GM23248 (cell line): ENCODE data around the gene RSPH10B2. TPM values are rescaled to one million over a fixed set of nuclear protein-coding genes. Genes with fewer than 3 reads are reported as not detected.
A peak's percentile ranks its signal among the peaks of the same experiment; 100 is the strongest.
"Not testable (repeated sequence)": the region's sequence is repeated elsewhere in the genome, so short reads cannot be mapped to it uniquely, and the experiment has no call there.

ENCODE experiments used
- DNase-seq: peaks from one replicate; pipeline ENCODE4 v3.0.0-alpha.2; 2015
- H2AFZ ChIP-seq: fragments of 200-600 bp; sonication (generic); 2 replicates; pipeline ENCODE4 v1.6.1; 2016; ENCODE audit warnings: antibody characterized with exemption
- H3F3A ChIP-seq: fragments of 200-600 bp; sonication (generic); 2 replicates; pipeline ENCODE4 v1.6.1; 2016; ENCODE audit warnings: mild to moderate bottlenecking, antibody characterized with exemption, mixed run types; ENCODE audit not compliant: insufficient read depth
- H3K27ac ChIP-seq: fragments of 200-600 bp; sonication (generic); 2 replicates; pipeline ENCODE4 v1.5.1; 2016; ENCODE audit warnings: mild to moderate bottlenecking
- H3K27me3 ChIP-seq: fragments of 200-600 bp; sonication (generic); replicated peaks from 2 replicates; pipeline ENCODE4 v1.6.1; 2016; ENCODE audit warnings: mild to moderate bottlenecking; ENCODE audit not compliant: insufficient read depth
- H3K36me3 ChIP-seq: fragments of 200-600 bp; sonication (generic); 2 replicates; pipeline ENCODE4 v1.6.1; 2016; ENCODE audit warnings: low read depth, mild to moderate bottlenecking
- H3K4me1 ChIP-seq: fragments of 200-600 bp; sonication (generic); 2 replicates; pipeline ENCODE4 v1.6.1; 2016; ENCODE audit warnings: mild to moderate bottlenecking; ENCODE audit not compliant: insufficient read depth
- H3K4me2 ChIP-seq: fragments of 200-600 bp; sonication (generic); one replicate; pipeline ENCODE4 v1.6.1; 2016; ENCODE audit warnings: mild to moderate bottlenecking; ENCODE audit not compliant: unreplicated experiment
- H3K4me3 ChIP-seq: fragments of 200-600 bp; sonication (generic); 2 replicates; pipeline ENCODE4 v1.5.1; 2016; ENCODE audit warnings: mild to moderate bottlenecking
- H3K79me2 ChIP-seq: fragments of 200-600 bp; sonication (generic); 2 replicates; pipeline ENCODE4 v1.6.1; 2016; ENCODE audit warnings: mild to moderate bottlenecking; ENCODE audit not compliant: insufficient read depth
- H3K9ac ChIP-seq: fragments of 200-600 bp; sonication (generic); 2 replicates; pipeline ENCODE4 v1.6.1; 2016; ENCODE audit warnings: mild to moderate bottlenecking
- H3K9me2 ChIP-seq: fragments of 200-600 bp; sonication (generic); 2 replicates; pipeline ENCODE4 v1.6.1; 2016; ENCODE audit warnings: mixed run types, mild to moderate bottlenecking, moderate library complexity; ENCODE audit not compliant: insufficient read depth
- H3K9me3 ChIP-seq: fragments of 200-600 bp; sonication (generic); one replicate; pipeline ENCODE4 v1.6.1; 2017; ENCODE audit warnings: low read depth
- H4K20me1 ChIP-seq: fragments of 200-600 bp; sonication (generic); 2 replicates; pipeline ENCODE4 v1.6.0; 2016; ENCODE audit not compliant: insufficient read depth
- EZH2 ChIP-seq: fragments of 200-600 bp; sonication (generic); IDR thresholded peaks from 2 replicates; pipeline ENCODE4 v1.6.1; 2018; ENCODE audit warnings: antibody characterized with exemption, mild to moderate bottlenecking; ENCODE audit not compliant: insufficient read depth, poor library complexity, severe bottlenecking
- EZH2phosphoT487 ChIP-seq: fragments of 200-600 bp; sonication (generic); IDR thresholded peaks from 2 replicates; pipeline ENCODE4 v1.6.1; 2018; ENCODE audit warnings: antibody characterized with exemption, moderate library complexity, mild to moderate bottlenecking, low read depth; ENCODE audit not compliant: insufficient read depth
- WGBS, 2 experiments: methylation state at CpG; one replicate each; pipeline ENCODE4 v1.1.6; 2015 to 2017; ENCODE audit warnings: low lambda C conversion rate in 2 of 2, low coverage in 1 of 2; ENCODE audit errors: missing lambda C conversion rate in 2 of 2; 5-methylcytosine and 5-hydroxymethylcytosine counted together
- in situ Hi-C: fragments of 300-500 bp; cut with MboI; formaldehyde crosslinking; loops from 2 replicates; pipeline ENCODE4 v1.15.0; 2020
- polyA plus RNA-seq: library from polyadenylated mRNA; unstranded; fragments of >200 nt; fragmentation: Nextera tagmentation; extraction: Ambion mirVana; gene quantifications from 2 replicates; pipeline ENCODE4 v1.2.1, GENCODE V29; 2016
- total RNA-seq: library from RNA; depleted of rRNA; stranded (reverse); fragments of >200 nt; shearing (Covaris generic); gene quantifications from 2 replicates; pipeline ENCODE4 v1.2.3, GENCODE V29; 2014

Gene RSPH10B2
- total and polyA plus RNA-seq, 2 experiments from 2014 or later: not detected

GRCh38 chr7:6833636-6834035 is 79.7 kb downstream of the RSPH10B2 start:
- no peak overlapping the region for H3K9ac ChIP-seq
- no peaks in the 10 kb centered on the region for H3F3A ChIP-seq
- no peaks in the 10 kb centered on the region for H3K9me2 ChIP-seq
- peaks cover 4% of the 10 kb centered on the region; the same call in 1 of the 2 replicates for H3K27me3 ChIP-seq
- no peak overlapping the region for H3K27ac ChIP-seq
- no peaks in the 10 kb centered on the region for H3K79me2 ChIP-seq
- in situ Hi-C loops: no loop called here
- H3K4me1 ChIP-seq: no peaks in the 10 kb centered on the region
- WGBS, 2 experiments: 69 to 73% methylated on average over 6 of the region's 6 CpGs
- TF ChIP-seq EZH2phosphoT487: no peak
- no peak for TF ChIP-seq EZH2
- no peaks in the 10 kb centered on the region for H4K20me1 ChIP-seq
- no peak overlapping the region for H3K4me2 ChIP-seq
- DNase-seq: no peak
- H3K4me3 ChIP-seq: no peak overlapping the region
- H2AFZ ChIP-seq: no peak overlapping the region
- no peaks in the 10 kb centered on the region for H3K9me3 ChIP-seq
- H3K36me3 ChIP-seq: no peaks in the 10 kb centered on the region

GRCh38 chr7:6835521-6835920 is 81.6 kb downstream of the RSPH10B2 start:
- in situ Hi-C loops, H3K27me3 ChIP-seq, H3K4me3 ChIP-seq, H3K9me2 ChIP-seq, H3K36me3 ChIP-seq, H4K20me1 ChIP-seq, DNase-seq, H3K79me2 ChIP-seq, H3K27ac ChIP-seq, H3K4me2 ChIP-seq, H2AFZ ChIP-seq, H3K9ac ChIP-seq, H3K4me1 ChIP-seq, H3F3A ChIP-seq, H3K9me3 ChIP-seq: not testable (repeated sequence)
- 33 to 38% methylated on average over 3 of the region's 3 CpGs for WGBS, 2 experiments

DNA sequence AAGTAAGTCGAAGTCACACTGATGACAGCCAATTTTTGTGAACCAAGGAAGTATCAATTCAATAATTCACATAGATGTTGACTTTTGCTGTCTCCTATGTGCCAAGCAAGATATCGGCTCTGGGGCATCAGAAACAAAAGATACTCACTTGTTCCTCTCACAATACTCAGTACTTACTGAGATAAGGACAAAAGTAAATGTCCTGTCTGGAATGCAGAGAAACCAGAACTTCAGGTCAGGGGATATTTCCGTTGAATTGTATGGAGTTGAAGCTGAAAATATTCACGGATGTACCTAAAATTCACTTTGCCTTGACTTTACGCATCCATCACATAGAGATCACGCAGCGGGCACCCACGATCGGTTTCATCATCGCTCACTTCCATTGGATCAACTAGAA is 83.2 kb downstream of the RSPH10B2 start:
- H3K4me2 ChIP-seq, H2AFZ ChIP-seq, in situ Hi-C loops, H3K9ac ChIP-seq, H3K27me3 ChIP-seq, H3K4me1 ChIP-seq, H3K79me2 ChIP-seq, H3F3A ChIP-seq, H3K9me3 ChIP-seq, H3K4me3 ChIP-seq, H3K36me3 ChIP-seq, H3K27ac ChIP-seq, H4K20me1 ChIP-seq, H3K9me2 ChIP-seq, DNase-seq: not testable (repeated sequence)
- 76 to 78% methylated on average over 10 of the region's 10 CpGs for WGBS, 2 experiments

GRCh38 chr7:6842278-6842921 is 88.5 kb downstream of the RSPH10B2 start:
- in situ Hi-C loops, H3F3A ChIP-seq, H4K20me1 ChIP-seq, H3K4me2 ChIP-seq, H2AFZ ChIP-seq, H3K9me2 ChIP-seq, H3K27me3 ChIP-seq, H3K36me3 ChIP-seq, H3K4me1 ChIP-seq, H3K4me3 ChIP-seq, H3K9me3 ChIP-seq, H3K27ac ChIP-seq, H3K79me2 ChIP-seq, H3K9ac ChIP-seq: not testable (repeated sequence)
- 42 to 46% methylated on average over 20 of the region's 20 CpGs for whole genome bisulfite sequencing, 2 experiments
- DNase-seq: peak; percentile 41

- not testable (repeated sequence) for H3K4me1 ChIP-seq
Measured at GRCh38 chr7:6843092-6843491, 89.2 kb downstream of the RSPH10B2 start.

GRCh38 chr7:6843654-6844053 is 89.8 kb downstream of the RSPH10B2 start:
- H2AFZ ChIP-seq, H3K9me2 ChIP-seq, H3K9ac ChIP-seq, DNase-seq, H4K20me1 ChIP-seq, H3K4me1 ChIP-seq, H3K4me2 ChIP-seq, H3K79me2 ChIP-seq, H3K27me3 ChIP-seq, H3K9me3 ChIP-seq, H3F3A ChIP-seq, H3K36me3 ChIP-seq, in situ Hi-C loops, H3K4me3 ChIP-seq, H3K27ac ChIP-seq: not testable (repeated sequence)
- 59 to 60% methylated on average over 6 of the region's 6 CpGs for WGBS, 2 experiments

More at GRCh38 chr7:6843092-6843491, 89.2 kb downstream of the RSPH10B2 start:
- H3K4me2 ChIP-seq, in situ Hi-C loops, H3K79me2 ChIP-seq, H4K20me1 ChIP-seq, H3K27me3 ChIP-seq, H3K27ac ChIP-seq, H3K9me3 ChIP-seq, H2AFZ ChIP-seq, H3K9me2 ChIP-seq, H3F3A ChIP-seq, DNase-seq, H3K36me3 ChIP-seq, H3K9ac ChIP-seq, H3K4me3 ChIP-seq: not testable (repeated sequence)
- 16 to 26% methylated on average over 5 of the region's 5 CpGs for WGBS, 2 experiments

DNA sequence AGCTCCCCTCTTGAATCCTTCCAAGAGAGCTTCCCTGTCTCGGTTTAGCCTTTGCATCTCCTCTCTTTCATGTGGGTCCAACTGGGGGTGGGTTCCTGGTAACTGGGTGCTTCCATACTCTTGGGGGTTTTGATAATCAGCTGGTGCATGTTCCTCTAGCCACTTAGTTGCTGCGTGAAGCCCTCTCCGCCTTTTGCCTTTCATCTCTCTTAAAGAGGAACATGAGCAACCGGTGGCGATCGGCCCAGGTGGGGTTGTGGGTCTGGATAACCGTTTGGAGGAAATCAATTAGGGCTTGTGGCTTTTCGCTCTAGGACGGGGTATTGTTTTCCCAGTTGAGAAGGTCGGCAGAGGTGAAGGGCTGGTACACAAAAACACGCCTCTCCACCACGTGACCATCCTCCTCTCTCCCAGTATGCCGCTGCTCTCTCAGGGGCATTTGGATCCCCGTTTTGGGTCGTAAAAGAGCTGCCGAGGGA is 92.1 kb downstream of the RSPH10B2 start:
- in situ Hi-C loops, H3K9me2 ChIP-seq, H3K4me3 ChIP-seq, H3K4me1 ChIP-seq, H4K20me1 ChIP-seq, H3K9me3 ChIP-seq, H3K4me2 ChIP-seq, H3F3A ChIP-seq, DNase-seq, H3K9ac ChIP-seq, H3K27me3 ChIP-seq, H2AFZ ChIP-seq, H3K79me2 ChIP-seq, H3K36me3 ChIP-seq, H3K27ac ChIP-seq: not testable (repeated sequence)
- WGBS, 2 experiments: 61 to 66% methylated on average over 16 of the region's 16 CpGs
